NCI-H2196 treated with DMSO at 0.1 percent for 48 hours (cell line): ENCODE results near the gene SAG.

Source experiments
- DNase-seq: peaks from one replicate; lab custom pipeline; 2025; ENCODE audit not compliant: unreplicated experiment; lab: John Stamatoyannopoulos, UW

SAG gene

DNA sequence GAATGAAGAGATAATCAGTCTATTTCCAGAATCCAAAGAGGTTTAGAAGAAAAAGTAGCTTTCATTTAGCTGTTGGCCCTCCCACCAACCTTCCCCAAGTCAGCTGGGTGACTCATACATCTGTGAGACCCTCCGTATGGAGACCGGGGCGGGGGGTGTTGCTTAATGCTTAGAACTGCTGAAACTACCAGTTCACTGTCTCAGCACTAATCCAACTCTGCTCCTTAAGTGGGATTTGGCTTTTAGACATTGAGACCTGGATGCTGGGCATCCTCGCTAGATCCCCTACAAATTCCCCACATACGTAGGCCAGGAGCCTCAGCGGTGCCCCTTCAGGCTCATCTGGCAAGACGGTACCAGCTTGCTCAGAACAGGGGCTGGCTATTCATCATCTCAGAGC, at the start of gene SAG:
SAG (plus strand) TSS at position 252 of the 400 bp plus-strand sequence. CDS start 1,374 bp downstream, outside the sequence.
- no peak for DNase-seq

DNA sequence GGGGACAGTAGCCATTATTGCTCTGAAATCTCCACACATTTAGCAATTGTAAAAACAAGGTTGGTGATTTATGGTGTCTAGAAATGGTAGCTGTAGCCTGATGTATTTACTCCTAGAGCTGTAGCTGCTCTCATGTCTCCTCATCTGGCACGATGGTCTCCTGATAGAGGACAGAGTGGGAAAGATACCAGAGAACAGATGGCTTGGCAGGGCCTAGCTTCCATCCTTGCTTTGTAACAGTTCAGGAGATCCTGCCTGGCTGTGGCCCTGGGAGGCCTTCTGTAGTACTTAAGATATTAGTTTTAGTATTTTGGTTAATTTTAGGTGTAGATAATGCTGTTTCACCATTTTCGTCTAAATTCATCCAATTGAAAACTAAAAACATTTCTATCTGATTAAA, 49.4 kb upstream of the SAG start:
- no peak for DNase-seq

DNA sequence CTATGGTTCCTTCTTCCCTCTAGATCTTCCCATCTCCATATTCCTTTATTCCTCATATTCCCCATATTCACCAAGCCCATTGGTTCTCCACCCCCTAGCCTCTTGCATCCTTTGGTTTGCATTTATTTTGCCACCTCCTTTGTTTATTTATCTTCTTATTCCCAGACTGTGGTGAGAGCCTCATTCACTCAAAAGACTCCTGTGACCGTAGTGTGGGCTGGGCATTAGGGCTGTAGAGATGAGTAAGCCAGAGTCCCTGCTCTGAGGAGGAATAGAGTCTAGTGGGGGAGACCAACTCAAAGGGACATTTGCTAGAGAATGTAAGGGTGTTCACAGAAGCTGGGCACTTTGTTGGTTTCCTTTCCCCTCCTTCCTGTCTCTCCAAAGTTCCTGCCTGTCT, 47.9 kb upstream of the SAG start:
- no peak for DNase-seq

- no peak for DNase-seq
Observed at GRCh38 chr2:233260661-233261060, 47.0 kb upstream of the SAG start.

DNA sequence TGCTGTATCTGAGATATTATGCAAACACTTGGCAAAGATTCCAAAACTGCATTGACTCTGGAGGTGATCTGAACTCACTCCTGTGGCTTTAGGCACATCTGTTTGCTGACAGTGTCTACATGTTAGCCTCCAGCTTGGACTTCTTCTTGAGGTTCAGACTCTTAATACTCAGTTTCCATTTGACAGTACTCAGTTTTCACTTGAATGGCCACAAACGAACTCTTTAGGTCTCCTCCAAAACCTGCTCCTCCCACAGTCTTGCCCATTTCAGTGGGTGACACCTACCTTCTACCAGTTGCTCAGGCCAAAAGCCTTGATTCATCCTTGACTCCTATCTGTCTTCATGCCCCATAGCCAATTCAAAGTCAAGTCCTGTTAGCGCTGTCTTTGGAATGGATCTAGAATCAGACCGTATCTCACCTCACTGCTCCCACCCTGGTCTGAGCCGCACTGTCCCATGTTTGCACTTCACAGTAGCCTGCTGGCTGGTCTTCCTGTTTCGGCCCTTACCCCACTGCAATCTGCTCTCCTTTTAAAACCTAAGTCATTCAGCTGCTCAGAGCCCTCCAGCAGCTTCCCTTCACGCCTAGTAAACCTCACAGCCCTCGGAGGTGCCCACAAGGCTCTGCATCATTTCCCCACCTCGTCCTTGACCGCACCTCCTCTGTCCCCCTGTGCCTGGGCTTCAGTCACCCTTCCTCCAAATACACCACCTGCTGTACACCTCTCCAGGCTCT, 45.6 kb upstream of the SAG start:
- no peak for DNase-seq

GRCh38 chr2:233262562-233262961, 45.1 kb upstream of the SAG start:
- DNase-seq: no peak

DNA sequence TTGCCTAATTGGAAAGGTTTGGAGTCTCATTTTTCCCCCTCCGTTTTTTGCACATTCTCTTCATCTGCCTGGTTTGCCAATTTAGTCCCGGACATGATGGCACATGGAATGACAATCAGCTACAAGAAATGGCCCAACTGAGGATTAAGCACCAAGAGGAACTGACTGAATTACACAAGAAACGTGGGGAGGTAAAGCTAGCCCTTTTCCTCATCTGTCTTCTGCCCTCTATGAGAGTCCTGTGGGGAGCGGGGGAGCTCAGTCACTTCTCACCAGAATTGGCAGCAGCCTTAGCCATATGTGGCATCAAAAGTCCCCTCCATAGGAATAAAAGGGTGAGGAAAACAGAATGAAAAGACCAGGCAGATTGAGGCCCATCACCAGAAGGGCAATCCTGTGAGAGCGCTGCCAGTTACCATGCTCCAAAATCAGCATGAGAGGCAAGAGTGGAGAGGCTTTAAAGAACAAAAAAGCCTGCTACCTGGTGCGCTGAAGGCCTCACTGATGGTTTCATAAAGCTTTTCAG, 44.5 kb upstream of the SAG start:
- no peak for DNase-seq

- DNase-seq: no peak
Observed at GRCh38 chr2:233264667-233265066, 42.9 kb upstream of the SAG start.

- DNase-seq: no peak
Observed at GRCh38 chr2:233265899-233266431, 41.7 kb upstream of the SAG start.

DNA sequence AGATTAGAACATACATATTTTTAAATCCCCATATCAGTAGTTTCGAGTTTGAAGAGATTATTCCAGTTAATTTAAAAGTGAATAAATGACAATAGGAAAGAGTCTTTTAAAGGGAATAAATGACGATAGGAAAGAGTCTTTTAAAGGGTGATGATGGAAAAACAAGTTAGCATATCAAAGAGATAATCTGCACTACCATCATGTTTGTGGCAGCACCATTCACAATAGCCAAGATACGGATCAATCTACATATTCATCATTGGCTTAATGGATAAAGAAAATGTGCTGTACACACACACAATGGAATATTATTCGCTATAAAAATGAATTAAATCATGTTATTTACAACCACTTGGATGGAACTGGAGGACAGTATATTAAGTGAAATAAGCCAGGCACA, 41.1 kb upstream of the SAG start:
- no peak for DNase-seq

DNA sequence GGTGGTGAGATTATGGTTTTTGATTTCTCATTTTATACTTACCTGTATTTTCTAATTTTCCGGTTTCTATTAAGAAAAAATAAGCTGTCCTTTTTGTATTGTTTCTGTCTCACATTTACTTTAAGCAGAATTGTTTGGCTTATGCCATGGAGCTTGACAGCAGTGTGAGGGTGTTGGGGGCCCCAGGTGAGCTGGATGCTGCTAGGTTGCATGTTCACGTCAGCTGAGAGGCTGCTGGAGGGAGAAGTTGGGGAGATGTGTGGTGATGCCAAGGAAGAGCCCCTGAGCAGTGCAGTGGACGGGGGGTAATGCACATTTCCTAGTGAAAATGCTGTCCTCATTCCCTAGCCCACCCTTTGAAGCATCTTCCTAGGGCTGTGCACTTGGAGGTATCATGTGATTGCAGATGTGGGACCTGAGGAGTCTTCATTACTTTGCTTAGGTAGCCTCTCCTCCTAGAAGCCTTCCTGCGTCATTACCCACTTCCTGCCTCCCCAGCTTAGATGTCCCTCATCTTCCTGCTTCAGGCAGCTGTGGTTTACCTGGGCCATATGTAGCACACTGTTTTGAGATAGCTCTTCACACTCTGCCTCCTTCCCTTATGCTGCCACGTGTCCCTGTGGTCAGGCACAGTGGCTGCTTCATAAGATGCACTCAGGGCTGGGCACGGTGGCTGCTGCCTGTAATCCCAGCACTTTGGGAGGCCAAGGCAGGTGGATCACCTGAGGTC, 39.9 kb upstream of the SAG start:
- no peak for DNase-seq

DNA sequence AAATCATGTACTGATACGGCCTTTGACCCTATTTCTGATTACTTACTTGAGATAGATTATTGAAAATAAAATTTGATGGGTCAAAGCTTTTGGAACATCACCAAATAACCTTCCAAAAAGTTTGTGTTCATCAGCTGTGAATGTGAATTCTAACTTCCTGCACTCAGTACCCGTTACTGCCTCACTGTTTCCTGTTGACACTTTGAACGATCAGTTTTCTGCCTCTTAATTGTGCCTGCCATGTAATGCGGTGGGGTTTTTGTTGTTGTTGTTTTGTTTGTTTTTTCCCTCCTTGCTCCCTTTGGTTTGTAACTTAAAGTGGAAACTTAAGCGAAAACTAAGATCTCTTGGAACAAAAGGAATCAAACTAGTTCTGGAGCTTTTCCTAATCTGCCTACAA, 37.2 kb upstream of the SAG start:
- DNase-seq: no peak

GRCh38 chr2:233270951-233271350, 36.7 kb upstream of the SAG start:
- no peak for DNase-seq

GRCh38 chr2:233271693-233272092, 35.9 kb upstream of the SAG start:
- DNase-seq: no peak

DNA sequence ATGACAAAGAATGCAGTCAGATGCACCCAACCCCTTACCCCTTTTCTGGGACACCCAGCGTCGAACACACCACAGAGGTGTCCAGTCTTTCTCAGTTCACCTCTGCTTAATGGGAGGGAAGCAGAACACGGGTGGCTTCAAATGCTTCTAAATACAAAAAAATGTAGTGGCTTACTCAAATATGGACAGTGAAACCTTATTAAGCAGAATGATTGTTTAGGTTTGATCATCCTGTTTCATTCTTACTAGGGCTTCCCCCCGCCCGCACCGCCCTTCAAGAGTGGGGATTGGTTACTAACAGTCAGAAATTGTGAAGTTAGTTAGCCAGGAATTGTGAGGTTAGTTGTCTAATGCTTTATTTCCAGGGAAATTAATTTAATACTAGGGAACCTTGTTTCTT, 34.5 kb upstream of the SAG start:
- no peak for DNase-seq

GRCh38 chr2:233275223-233275622, 32.4 kb upstream of the SAG start:
- no peak for DNase-seq

DNA sequence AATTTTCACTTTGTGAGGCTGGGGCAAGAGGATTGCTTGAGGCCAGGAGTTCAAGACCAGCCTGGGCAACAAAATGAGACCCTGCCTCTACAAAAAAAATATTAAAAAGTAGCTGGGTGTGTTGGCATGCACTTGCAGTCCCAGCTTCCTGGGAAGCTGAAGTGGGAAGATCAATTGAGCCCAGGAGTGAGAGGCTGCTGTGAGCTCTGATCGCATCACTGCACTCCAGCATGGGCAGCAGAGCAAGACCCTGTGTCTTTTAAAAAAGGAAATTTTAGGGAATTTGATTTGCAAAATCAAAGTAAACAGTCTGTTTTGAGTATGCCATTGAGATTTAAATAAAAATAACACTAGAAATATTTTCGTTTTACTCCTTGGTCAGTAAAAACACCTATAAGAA, 28.7 kb upstream of the SAG start:
- no peak for DNase-seq

DNA sequence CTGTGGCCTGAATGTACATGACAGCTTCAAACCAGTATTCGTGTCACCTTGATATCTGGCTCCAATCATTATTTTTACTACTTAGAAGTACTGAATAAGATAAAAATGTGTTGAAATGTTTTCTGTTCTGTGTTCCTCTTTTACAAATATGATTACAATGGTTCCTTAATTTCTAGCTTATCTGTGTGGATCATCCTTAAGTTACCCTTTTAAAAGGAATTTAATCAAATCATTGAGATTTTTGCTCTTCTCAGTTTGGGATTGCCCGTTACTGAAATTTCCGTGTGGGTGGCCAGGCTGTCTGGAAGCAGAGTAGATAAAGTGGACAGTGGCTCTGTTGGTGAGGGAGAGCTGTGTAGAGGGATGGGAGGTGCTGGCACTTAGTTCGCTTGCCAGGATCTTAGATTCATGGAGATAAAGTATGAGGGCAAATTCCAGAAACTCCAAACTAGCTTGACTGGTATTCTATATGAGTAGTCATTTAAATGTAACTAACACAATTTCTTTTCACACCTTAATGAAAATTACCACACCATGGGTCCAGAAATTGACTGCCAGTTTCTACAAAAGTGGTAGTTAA, 27.4 kb upstream of the SAG start:
- DNase-seq: no peak

- DNase-seq: no peak
Observed at GRCh38 chr2:233281553-233281952, 26.1 kb upstream of the SAG start.

GRCh38 chr2:233281992-233282603, 25.5 kb upstream of the SAG start:
- DNase-seq: no peak

GRCh38 chr2:233285921-233286320, 21.7 kb upstream of the SAG start:
- no peak for DNase-seq
